Mononuclear cell (primary cell): ENCODE measurements around the gene EGFL6. TPM values are rescaled to one million over a fixed set of nuclear protein-coding genes. Genes with fewer than 3 reads are reported as not detected.

Experiments used
- H3K27me3 ChIP-seq: 2 replicates; pipeline ENCODE4 v1.6.0; 2011; ENCODE audit warnings: low read length, control low read depth; ENCODE audit not compliant: insufficient read depth
- H3K4me1 ChIP-seq: 2 replicates; pipeline ENCODE4 v1.5.1; 2011; ENCODE audit warnings: mild to moderate bottlenecking, low read length, control low read depth; ENCODE audit not compliant: insufficient read depth
- H3K4me3 ChIP-seq: 2 replicates; pipeline ENCODE4 v1.5.1; 2011; ENCODE audit warnings: mild to moderate bottlenecking, low read length, moderate library complexity
- H3K9me3 ChIP-seq: 2 replicates; pipeline ENCODE4 v1.5.1; 2011; ENCODE audit warnings: low read depth, mild to moderate bottlenecking, control low read depth, low read length
- total RNA-seq: library from RNA; depleted of rRNA; stranded (reverse); fragments of >200 nt; gene quantifications from one replicate; pipeline ENCODE4 v1.2.3, GENCODE V29; 2012

Gene EGFL6
- total RNA-seq, 1 donor: not detected

- Histone ChIP-seq H3K4me3 (no peak overlapping the region), H3K27me3 (peaks cover 27% of the 10 kb centered on the region), H3K9me3 (no peaks in the 10 kb centered on the region), H3K4me1 (no peaks in the 10 kb centered on the region)
Measured at GRCh38 chrX:13571136-13571535, 1.7 kb downstream of the EGFL6 start.

- H3K27me3 ChIP-seq: peaks cover 13% of the 10 kb centered on the region
- no peaks in the 10 kb centered on the region for H3K9me3 ChIP-seq
Measured at GRCh38 chrX:13574600-13574999, 5.2 kb downstream of the EGFL6 start.

GRCh38 chrX:13579661-13580060, 10.3 kb downstream of the EGFL6 start:
- Histone ChIP-seq H3K4me1 (no peaks in the 10 kb centered on the region), H3K27me3 (no peaks in the 10 kb centered on the region), H3K9me3 (no peaks in the 10 kb centered on the region), H3K4me3 (no peak overlapping the region)

More at GRCh38 chrX:13574600-13574999, 5.2 kb downstream of the EGFL6 start:
- H3K4me1 ChIP-seq: no peaks in the 10 kb centered on the region
- no peak overlapping the region for H3K4me3 ChIP-seq

GRCh38 chrX:13581554-13581953, 12.2 kb downstream of the EGFL6 start:
- Histone ChIP-seq H3K4me1 (no peaks in the 10 kb centered on the region), H3K27me3 (no peaks in the 10 kb centered on the region), H3K9me3 (no peaks in the 10 kb centered on the region), H3K4me3 (no peak overlapping the region)

GRCh38 chrX:13587786-13588477, 18.5 kb downstream of the EGFL6 start:
- H3K4me1 ChIP-seq: no peaks in the 10 kb centered on the region
- no peaks in the 10 kb centered on the region for H3K27me3 ChIP-seq
- no peak overlapping the region for H3K4me3 ChIP-seq
- H3K9me3 ChIP-seq: no peaks in the 10 kb centered on the region

GRCh38 chrX:13590207-13590606, 20.8 kb downstream of the EGFL6 start:
- H3K9me3 ChIP-seq: no peaks in the 10 kb centered on the region
- H3K27me3 ChIP-seq: no peaks in the 10 kb centered on the region
- no peaks in the 10 kb centered on the region for H3K4me1 ChIP-seq
- no peak overlapping the region for H3K4me3 ChIP-seq

- Histone ChIP-seq H3K9me3 (no peaks in the 10 kb centered on the region), H3K4me3 (no peak overlapping the region), H3K4me1 (no peaks in the 10 kb centered on the region), H3K27me3 (no peaks in the 10 kb centered on the region)
Measured at GRCh38 chrX:13590914-13591313, 21.5 kb downstream of the EGFL6 start.

- Histone ChIP-seq H3K4me1 (no peaks in the 10 kb centered on the region), H3K9me3 (no peaks in the 10 kb centered on the region), H3K27me3 (no peaks in the 10 kb centered on the region), H3K4me3 (no peak overlapping the region)
Measured at GRCh38 chrX:13597874-13598273, 28.5 kb downstream of the EGFL6 start.

- Histone ChIP-seq H3K4me3 (no peak overlapping the region), H3K27me3 (no peaks in the 10 kb centered on the region), H3K9me3 (no peaks in the 10 kb centered on the region), H3K4me1 (no peaks in the 10 kb centered on the region)
Measured at GRCh38 chrX:13598877-13599276, 29.5 kb downstream of the EGFL6 start.

- no peaks in the 10 kb centered on the region for H3K4me1 ChIP-seq
Measured at GRCh38 chrX:13599491-13599890, 30.1 kb downstream of the EGFL6 start.

GRCh38 chrX:13605611-13606010, 36.2 kb downstream of the EGFL6 start:
- H3K9me3 ChIP-seq: no peaks in the 10 kb centered on the region
- H3K4me1 ChIP-seq: no peaks in the 10 kb centered on the region
- no peak overlapping the region for H3K4me3 ChIP-seq
- no peaks in the 10 kb centered on the region for H3K27me3 ChIP-seq

More at GRCh38 chrX:13599491-13599890, 30.1 kb downstream of the EGFL6 start:
- H3K9me3 ChIP-seq: no peaks in the 10 kb centered on the region
- H3K4me3 ChIP-seq: no peak overlapping the region
- H3K27me3 ChIP-seq: no peaks in the 10 kb centered on the region

- Histone ChIP-seq H3K4me1 (no peaks in the 10 kb centered on the region), H3K4me3 (no peak overlapping the region), H3K9me3 (no peaks in the 10 kb centered on the region), H3K27me3 (no peaks in the 10 kb centered on the region)
Measured at GRCh38 chrX:13607331-13607995, 38.1 kb downstream of the EGFL6 start.

- Histone ChIP-seq H3K4me3 (no peak overlapping the region), H3K9me3 (no peaks in the 10 kb centered on the region), H3K4me1 (no peaks in the 10 kb centered on the region), H3K27me3 (no peaks in the 10 kb centered on the region)
Measured at GRCh38 chrX:13607996-13608365, 38.6 kb downstream of the EGFL6 start.

GRCh38 chrX:13614154-13614553, 44.8 kb downstream of the EGFL6 start:
- Histone ChIP-seq H3K27me3 (no peaks in the 10 kb centered on the region), H3K9me3 (no peaks in the 10 kb centered on the region), H3K4me3 (no peak overlapping the region), H3K4me1 (no peaks in the 10 kb centered on the region)

GRCh38 chrX:13620207-13620606, 50.8 kb downstream of the EGFL6 start:
- Histone ChIP-seq H3K9me3 (no peaks in the 10 kb centered on the region), H3K4me3 (no peak overlapping the region), H3K27me3 (no peaks in the 10 kb centered on the region), H3K4me1 (no peaks in the 10 kb centered on the region)

GRCh38 chrX:13622401-13622964, 53.1 kb downstream of the EGFL6 start:
- no peaks in the 10 kb centered on the region for H3K4me1 ChIP-seq

More at GRCh38 chrX:13622401-13622964, 53.1 kb downstream of the EGFL6 start:
- no peaks in the 10 kb centered on the region for H3K9me3 ChIP-seq
- H3K27me3 ChIP-seq: no peaks in the 10 kb centered on the region
- H3K4me3 ChIP-seq: no peak overlapping the region
